22Rv1 (cell line): ENCODE results near the gene CHRNB2.

Experiments used
- CTCF ChIP-seq: fragments of 450-650 bp; IDR thresholded peaks from 2 replicates; pipeline ENCODE4 v1.5.1; 2017; ENCODE audit warnings: mild to moderate bottlenecking
- ZFX ChIP-seq: fragments of 450-650 bp; IDR thresholded peaks from 2 replicates; pipeline ENCODE4 v1.6.1; 2017; ENCODE audit warnings: antibody characterized with exemption, borderline replicate concordance

GRCh38 chr1:154611150-154611862, 43.7 kb downstream of the CHRNB2 start:
- TF ChIP-seq CTCF = no peak
- TF ChIP-seq ZFX = no peak
